GM12801 (cell line): ENCODE results near the gene ANO1.

Experiments used
- TF ChIP-seq, protein P1 (sequence below): IDR thresholded peaks from one replicate; pipeline ENCODE4 v1.5.1; 2011; ENCODE audit warnings: control low read depth; ENCODE audit not compliant: insufficient read length; ENCODE audit errors: extremely low read depth

The ANO1 gene

DNA sequence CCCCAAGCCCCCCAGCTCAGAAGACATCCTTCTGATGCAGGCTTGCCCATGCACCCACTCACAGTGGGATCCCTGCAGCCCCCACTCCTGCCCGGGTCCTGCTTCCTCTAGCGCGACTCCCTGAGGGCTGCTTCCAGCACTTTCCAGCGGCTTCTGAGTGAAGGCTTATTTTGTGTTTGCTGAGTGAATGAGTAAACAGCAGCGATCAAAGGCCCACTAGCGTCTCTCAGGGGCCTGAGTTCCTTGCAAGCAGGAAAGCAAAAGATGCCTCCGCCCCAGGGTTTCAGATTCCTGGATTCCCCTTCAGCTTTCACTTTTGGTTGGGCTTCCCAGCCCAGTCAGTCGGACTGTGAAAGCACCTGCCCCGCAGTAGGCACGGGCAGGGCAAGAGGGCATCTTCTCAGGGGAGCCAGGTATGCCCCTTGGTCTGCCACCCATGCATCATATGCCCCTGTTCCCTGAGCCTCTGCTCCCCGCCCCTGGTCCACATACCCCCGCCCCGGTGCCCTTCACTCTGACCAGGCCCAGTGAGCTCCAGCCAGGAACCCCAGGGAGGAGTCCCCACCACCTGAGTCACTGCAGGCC, 134.2 kb downstream of the ANO1 start:
- TF ChIP-seq, protein P1, sequence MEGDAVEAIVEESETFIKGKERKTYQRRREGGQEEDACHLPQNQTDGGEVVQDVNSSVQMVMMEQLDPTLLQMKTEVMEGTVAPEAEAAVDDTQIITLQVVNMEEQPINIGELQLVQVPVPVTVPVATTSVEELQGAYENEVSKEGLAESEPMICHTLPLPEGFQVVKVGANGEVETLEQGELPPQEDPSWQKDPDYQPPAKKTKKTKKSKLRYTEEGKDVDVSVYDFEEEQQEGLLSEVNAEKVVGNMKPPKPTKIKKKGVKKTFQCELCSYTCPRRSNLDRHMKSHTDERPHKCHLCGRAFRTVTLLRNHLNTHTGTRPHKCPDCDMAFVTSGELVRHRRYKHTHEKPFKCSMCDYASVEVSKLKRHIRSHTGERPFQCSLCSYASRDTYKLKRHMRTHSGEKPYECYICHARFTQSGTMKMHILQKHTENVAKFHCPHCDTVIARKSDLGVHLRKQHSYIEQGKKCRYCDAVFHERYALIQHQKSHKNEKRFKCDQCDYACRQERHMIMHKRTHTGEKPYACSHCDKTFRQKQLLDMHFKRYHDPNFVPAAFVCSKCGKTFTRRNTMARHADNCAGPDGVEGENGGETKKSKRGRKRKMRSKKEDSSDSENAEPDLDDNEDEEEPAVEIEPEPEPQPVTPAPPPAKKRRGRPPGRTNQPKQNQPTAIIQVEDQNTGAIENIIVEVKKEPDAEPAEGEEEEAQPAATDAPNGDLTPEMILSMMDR, result no peak

DNA sequence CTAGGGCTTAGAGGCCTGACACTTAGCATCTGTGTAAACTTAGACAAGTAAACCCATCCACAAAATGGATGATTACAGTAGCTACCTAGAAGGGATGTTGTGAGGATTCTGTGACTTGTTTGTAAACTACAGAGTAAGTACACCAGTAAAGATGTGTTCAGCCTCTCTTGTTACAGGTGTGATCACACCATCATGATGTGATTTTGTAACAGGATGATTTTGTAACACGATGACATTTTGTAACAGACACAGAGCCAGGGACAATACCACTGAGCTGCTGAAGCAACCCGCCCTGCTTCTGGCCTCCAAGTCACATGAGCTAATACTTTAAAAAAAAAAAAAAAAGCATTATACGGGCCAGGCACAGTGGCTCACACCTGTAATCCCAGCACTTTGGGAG, 142.0 kb downstream of the ANO1 start:
- TF ChIP-seq, protein P1, result no peak

DNA sequence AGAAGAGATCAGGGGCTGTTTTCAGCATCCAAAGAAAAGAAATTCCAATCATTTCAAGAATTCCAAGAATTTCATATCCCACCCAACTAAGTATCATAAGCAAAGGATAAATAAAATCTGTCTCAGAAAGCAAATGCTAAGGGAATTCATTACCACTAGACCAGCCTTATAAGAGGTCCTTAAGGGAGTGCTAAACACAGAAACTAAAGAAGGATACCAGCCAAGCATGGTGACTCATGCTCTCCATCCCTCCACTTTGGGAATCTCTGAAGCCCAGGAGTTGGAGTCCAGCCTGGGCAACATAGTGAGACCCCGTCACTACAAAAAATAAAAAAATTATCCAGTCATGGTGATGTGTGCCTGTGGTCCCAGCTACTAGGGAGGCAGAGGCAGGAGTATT, 142.8 kb downstream of the ANO1 start:
- TF ChIP-seq, protein P1, result no peak

DNA sequence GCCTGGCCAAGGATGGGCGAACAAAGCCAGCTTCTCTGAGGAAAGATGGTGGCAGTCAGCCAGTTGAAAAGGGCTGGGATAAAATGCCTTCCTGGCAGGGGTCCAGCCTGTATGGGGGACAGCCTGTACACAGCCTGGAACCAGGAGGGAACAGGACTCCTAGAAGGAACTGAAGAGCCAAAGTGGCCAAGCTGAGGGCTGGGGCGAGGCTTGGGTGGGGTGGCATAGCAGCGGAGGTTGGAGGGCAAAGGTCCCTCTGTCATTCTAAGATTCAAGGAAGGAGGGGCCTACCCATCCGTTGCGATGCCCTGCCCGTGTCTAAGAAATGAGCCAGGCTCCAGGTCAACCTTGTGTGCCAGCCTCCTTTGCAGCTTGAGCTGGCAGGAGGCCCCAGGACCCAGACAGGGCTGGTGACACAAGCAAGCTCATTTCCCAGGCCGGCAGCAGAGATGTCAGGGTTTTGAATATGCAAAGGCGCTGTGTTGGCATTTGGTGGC, 147.6 kb downstream of the ANO1 start:
- TF ChIP-seq, protein P1, result no peak

DNA sequence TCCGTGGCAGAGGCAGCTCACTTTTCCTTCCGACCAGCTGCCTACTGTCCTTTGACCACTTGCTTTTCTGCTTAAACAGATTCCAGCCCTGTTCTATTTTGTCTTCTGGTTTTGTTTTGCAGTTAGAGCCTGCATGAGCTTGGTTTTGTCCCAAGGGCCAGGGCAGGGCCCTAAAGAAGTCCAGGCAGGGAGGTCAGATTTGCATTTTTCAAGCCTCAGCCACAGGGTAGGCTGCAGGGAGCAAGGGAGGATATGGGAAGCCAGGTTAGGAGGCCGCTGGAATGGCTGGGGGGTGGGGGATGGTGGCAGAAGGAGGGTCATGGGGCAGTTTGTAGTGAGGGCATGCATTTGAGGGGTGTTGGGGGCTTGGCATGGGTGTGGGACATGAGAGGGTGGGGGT, 148.1 kb downstream of the ANO1 start:
- TF ChIP-seq, protein P1, result no peak

DNA sequence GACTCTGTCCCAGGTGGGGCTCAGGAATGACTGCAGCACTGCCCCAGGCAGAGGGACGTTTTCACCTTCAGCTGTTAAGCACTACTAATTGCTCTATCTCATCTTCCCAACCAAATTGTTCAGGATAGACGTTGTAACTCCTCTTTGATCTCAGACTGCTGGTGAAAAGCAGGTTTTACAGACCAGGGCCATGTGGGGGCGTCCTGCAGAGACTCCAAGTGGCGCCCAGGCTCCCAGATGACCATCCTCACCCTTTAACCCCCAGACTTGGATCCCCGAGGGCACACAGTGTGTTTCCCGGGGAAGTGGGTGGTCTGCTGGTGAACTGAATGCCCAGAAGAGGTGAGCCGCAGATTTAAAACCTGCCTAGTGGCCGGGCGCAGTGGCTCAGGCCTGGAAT, 148.8 kb downstream of the ANO1 start:
- TF ChIP-seq, protein P1, result no peak

DNA sequence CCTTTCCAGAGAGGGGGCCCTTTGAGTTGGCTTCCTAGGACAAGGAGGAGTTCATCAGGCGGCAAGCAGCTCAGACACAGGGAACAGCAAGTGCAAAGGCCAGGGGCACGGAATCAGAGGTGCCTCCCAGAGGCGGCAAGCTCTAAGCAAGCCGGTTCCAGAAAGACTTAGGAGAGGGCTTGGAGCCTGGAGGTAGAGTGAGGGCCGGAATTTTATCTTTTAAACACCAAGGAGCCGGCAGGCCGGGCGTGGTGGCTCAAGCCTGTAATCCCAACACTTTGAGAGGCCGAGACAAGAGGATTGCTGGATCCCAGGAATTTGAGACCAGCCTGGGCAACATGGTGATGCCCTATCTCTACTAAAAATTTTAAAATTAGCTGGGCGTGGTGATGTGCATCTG, 151.6 kb downstream of the ANO1 start:
- TF ChIP-seq, protein P1, result no peak
